T-helper 1 cell (primary cell): ENCODE measurements around the gene CHKA.
A peak's percentile ranks its signal among the peaks of the same experiment; 100 is the strongest.

Source experiments
- DNase-seq, 5 donors: peaks; one replicate each; pipeline ENCODE4 v3.0.0-alpha.2; 2012 to 2020

Gene CHKA

DNA sequence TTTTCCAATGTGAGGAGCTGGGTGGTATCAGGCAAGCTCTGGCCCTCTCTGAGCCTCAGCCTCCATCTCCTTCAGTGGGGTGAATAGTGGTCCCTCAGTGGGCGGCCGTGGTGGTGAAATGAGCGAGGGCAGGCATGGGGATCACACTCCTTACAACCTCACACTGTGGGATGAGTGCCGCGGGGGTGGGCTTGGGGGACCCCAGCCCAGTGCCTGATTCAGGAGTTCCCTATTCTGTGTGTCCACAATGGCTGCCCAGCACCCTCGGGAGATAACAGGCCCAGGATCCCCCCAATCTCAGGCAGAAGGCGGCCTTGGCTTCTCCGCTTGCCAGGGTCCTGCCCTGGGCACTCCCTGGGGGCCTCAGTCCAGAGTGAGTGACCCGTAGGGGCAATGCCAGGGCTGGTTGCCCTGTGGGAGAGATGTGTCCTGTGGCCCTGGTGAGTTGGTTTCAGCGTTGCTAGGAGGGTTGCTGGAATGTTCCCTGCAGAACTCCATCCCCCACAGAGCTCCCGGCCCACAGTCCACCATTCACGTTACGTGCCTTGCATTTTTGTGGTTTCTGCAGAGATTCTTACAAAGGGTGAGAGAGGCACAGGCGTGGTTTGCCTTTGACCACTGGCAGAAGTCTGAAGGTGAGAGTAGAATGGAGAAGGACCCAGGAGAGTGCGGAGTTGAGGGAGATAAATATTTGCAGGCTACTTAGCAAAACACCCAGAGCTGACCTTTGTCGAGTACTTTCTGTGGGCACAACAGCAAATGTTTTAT, 108.2 kb downstream of the CHKA start:
- no peak for DNase-seq

DNA sequence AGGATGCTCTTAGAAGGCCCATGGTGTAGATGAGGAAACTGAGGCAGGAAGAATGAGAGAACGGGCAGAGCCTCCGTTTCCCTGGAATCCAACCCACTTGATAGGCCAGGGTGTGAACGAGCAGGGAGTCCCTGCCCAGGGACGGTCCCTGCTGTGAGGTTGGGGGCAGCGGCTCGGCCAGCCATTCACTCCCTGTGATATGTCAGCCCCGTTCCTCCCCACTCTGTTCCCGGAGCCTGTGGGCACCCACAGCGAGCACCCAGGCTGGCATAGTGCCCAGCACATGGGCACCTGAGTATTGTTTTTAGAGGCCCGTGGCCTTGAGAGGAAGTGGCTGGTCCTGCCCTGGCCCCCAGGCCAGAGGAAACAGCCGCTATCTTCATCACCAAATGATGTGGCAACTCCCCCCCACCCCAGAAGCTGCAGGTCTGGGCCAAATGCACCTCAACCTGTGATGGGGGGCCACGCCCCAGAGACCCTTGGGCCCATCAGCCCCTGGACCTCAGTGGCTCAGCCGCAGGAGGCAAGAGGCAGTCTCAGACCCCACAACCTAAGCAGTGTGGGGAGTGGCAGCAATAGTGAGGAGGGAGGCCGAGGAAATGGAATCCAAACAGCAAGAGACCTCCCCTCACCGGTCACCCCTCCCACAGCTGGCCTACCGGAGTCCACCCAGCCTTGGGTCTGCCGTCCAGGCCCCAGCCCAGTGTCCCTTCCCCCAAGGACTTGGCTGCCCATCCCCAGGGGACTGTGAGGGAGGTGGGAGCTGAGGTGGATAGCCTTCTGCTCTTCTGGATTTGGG, 108.9 kb downstream of the CHKA start:
- DNase-seq = no peak

DNA sequence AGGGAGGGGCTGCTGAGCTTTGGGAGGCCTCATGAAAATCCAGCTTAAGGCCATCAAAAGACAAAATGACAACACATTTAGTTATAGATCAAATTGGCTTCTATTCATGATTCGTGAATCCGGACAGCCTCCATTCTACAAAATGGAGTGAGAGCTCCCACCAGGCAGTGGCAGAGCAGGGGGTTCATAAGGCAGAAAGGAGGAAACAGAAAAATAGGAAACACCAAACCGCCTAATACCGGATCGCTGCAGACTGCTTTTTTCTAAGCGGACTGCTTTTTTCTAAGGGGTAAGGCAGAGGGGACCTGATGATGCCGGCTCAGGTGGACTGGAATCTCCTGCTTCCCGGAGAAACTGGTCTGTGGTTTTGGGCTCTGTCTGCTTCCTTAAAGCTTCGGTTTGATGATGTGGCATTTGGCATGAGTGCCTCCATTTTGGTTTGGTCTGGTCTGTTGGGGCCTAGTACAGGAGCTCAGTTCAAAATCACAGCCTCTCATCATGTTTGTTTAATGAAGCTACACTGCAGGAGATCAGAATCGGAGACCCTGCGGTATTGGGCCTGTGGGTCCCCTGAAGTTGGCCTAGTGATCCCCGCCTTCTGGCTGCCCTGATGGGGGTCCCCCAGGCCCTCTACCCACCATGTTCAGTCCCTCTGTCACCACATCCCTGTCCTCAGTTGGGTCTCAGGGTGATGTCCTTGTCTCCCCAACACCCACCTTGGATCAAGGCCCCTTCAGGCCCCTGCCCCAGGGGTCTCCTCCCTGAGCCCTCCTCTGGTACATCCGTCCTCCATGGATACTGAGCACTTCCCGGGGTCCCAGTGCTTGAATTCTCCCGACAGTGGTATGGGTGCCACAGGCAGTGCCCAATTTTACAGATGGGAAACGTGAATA, 109.9 kb downstream of the CHKA start:
- DNase-seq = no peak

DNA sequence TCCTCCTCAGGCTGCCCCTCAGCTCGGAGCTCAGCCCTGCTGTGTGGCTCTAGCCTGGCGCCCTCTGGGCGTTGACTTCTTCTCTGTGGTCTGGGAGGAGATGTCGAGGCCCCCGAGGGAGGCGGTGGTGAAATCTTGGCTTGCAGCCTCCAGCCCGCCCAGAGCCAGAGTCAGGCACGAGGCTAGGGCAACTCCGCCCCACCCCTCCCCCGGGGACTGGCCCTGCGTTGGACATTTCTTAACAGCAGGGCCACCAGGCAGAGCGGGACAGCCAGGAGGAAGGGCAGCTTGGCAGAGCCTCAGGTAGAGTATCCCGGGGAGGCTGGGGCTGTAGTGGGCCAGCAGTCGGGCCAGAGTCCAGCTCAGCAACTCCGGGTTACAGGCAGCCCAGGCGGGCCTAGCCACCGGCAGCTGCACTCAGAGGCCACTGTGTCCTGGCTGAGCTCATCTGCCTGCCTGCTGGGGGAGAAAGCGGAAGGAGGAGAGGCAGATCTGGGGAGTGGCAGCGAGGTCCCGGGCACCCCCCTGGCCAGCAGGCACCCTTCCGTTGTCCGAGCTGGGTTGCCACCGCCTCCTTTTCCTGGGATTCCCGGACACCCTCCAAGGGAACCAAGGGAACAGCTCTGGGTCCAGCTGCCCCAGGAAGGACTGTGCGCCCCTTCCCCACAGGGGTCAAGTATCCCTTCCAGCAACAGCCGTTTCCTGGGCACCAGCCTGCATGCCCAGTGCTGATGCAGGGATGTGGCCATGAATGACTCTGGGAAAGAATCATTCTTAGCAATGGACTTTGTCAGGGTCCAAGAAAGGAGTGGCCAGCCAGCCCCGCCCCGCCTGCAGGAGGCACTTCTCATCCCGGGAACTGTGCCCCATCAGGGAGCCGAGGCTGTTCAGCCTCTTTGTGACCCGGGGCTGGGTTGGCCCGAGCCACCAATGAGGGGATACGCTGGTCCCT, 110.8 kb downstream of the CHKA start, which contains the start of gene ALDH3B1:
Gene ALDH3B1 (plus strand): TSS at position 238 of the 952 bp plus-strand sequence. CDS start 4,971 bp downstream, outside the sequence.
- DNase-seq = no peak

DNA sequence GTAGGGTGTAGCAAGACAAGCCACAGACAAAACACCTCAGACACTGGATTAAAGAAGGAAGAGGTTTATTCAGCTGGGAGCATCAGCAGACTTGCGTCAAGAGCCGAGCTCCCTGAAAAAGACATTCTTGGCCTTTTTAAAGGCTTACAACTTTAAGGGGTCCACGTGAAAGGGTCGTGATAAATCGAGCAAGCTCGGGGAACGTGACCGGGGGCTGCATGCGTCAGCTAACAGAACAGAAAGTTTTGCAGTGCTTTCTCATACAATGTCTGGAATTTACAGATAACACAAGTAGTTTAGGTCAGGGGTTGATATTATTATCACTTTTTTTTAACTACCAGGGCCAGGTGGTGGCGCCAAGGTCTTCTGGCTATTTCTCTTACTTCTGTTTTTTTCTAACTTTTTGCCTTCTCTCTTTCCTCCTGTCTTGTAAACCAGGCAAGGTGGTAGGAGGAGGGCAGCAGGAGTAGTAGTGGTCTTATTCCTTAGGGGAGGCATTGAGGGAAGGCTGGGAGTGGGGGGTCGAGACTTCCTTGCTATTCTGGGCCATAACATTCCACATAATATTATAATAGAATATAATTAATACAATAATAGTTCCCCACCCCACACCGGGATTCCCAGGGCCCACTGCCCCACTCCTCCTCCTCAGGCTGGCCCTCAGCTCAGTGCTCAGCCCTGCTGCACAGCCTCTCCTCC, 111.6 kb downstream of the CHKA start:
- DNase-seq = no peak

DNA sequence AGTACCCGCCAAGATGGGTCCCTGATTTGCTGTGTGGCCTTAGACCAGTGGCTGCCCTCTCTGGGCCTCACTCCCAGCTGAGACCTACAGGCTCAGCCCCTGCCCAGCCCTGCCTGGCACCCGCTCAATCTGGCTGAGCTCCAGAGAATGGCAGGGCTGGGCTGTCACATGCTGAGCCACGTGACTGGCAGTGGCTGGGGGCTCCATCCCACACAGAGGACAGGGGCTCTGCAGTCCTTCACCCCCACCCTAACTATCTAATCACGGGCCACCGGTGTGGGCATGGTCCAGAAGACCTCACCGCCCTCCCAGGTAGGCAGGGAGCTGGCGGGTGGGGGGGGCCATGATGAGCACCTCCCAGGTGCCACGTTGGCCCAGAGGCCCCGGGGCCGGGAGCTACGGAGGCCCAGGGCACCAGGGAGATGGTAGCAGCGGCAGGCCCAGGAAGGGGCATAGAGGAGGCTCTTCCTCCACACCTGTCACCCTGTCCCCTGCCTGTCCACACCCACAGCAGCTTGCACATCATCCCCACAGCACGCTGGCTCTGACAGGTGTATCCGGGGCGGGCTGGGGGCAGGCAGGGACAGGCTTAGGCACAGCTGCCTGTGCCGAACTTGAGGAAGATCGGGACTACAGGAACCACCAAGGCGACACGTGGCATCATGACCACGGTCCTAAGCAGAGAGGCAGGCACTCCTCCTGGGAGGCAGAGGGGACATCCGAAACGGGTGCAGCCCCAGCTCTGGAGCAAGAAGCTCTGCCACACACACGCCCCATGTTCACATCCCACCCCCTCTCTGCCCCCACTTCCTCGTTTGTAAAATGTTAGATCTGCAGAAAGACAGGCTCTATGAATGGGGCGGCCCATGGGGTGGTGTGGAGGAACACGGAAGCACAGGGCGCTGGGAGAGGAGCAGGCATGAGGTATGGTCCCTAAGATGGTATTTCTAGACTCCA, 112.5 kb downstream of the CHKA start:
- no peak for DNase-seq

DNA sequence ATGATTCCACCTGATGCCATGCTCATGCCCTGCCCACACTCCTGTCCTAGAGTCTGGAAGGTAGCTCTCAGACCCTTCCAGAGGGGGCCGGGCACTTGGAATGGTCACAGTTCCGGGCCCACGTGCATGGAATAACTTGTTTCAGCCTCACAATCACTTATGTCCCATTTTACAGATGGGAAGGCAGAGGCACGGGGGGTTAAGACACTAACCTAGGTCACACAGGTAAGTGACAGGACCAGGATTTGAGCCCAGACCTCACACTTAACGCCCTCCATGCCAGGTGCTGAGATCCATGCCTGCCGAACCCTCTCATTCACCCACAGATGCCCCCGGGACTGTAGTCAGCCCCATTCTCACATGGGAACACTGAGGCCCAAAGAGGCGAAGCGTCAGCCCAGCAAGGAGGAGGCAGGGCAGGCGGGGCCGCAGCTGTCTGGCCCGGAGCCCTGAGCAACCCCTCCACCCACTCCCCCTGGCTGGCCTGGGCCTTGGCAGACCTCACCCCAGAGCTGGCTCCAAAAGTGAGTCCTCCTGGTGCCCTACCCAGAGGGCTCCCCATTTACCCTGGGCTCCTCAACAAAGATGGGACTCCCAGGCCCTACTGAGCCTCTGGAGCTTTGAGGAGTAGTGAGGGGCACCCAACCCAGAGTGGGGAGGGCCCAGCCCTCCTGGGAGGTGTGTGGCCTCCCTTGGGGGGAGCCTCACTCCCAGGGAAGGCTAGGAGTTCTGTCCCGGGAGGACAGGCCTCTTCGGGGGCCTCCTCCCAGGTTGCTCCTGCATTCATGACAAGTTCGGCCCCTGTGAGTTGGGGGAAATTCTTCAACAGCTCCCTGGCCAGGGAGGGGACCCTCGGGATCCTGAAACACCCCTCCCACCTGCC, 113.4 kb downstream of the CHKA start:
- no peak for DNase-seq

DNA sequence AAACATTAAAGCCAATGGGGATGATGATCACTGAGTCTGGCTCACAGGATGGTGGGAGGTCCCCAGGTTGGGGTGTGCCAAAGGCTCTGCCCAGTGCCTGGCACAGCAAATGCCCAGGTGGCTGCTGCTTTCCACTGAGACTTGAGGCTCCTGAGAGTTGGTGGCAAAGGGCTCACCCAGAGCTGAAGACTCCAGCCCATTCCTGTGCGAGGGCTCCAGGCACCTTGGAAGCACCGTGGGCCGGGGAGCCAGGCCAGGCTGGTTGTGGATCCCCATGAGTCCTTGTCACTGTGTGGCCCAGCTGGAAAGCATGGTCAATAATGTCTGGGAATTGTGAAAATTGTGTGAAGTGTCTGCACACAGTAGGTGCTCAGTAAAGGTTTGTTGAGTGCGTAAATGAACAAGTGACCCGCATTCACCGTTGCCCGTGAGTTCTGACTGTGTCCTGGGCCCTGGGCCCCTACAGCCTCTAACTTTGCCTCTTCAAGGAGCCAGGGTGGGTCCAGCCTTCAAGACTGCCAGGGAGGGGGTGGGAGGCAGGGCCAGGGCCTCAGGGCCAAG, 114.5 kb downstream of the CHKA start:
- DNase-seq = no peak

DNA sequence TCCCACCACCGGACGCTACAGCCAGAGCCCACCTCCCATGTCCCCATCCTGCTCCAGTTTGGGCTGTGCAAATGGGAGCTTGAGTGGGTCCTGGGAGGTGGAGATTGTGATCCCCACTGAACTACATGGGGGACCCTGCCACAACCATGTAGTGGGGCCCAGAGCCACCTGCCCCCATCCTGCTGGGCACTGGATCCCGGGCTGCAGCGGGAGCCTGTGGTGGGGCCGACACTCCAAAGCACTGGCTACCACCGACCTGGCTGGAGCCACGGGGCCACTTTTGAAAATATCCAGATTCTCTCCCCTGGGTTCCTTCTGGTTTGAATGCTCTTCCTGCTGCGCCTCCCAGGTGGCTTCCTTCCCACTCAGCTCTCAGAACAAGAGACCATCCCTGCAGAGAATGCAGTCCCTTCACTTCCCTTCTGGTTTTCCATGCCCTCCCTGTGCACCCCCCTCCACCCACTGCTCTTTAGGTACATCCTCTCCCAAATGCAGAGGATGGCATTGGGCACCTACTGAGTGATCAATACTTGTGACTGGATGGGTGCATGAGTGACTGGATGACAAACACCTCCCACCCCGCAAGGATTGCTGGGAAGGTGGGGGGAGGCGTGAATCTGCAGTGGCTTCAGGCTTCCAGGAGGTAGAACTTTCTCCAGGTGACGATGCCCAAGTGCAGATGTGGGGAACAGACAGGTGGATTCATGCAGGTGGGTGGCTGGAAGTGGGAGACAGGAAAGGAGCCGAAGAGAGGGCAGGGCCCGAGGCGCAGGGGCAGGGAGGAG, 116.4 kb downstream of the CHKA start:
- DNase-seq = no peak

DNA sequence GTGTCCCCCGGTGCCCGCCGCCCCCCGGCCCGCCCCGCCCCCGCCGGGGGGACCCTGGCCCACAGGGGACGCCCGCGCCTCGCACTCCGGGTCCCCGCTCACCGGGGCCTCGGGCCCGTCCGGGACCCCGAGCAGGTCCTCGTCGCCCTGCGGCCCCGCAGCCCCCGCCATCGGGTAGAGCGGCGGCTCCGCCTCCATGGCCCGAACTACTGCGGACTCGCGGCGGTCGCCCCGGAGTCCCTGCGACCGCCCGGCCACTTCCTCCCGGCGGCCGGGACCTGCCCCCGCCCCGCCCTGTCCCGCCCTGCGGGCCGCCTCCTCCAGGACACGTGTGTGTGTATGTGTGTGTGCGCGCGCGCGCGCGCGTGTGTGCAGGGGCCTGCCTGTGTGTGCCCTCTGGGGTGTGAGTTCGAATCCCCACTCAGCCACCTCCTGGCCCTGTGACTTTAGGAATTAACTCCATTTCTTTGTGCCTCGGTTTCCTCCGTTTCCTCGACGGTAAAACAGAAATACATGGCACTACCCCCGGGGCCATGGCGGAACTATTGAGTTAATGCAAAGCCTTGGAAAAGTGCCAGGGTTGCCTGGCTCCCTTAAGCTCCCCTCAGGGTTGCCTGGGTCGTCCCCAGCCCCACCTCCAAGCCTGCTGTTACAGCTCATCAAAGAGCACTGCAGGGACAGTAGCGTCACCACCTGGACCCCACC, 117.2 kb downstream of the CHKA start, which contains the start of gene UNC93B1:
Gene UNC93B1 (minus strand): TSS at position 252 of the 705 bp plus-strand sequence. CDS start 54 bp downstream, at position 198.
- DNase-seq = peak; percentile 57 to 86 (median 60)

DNA sequence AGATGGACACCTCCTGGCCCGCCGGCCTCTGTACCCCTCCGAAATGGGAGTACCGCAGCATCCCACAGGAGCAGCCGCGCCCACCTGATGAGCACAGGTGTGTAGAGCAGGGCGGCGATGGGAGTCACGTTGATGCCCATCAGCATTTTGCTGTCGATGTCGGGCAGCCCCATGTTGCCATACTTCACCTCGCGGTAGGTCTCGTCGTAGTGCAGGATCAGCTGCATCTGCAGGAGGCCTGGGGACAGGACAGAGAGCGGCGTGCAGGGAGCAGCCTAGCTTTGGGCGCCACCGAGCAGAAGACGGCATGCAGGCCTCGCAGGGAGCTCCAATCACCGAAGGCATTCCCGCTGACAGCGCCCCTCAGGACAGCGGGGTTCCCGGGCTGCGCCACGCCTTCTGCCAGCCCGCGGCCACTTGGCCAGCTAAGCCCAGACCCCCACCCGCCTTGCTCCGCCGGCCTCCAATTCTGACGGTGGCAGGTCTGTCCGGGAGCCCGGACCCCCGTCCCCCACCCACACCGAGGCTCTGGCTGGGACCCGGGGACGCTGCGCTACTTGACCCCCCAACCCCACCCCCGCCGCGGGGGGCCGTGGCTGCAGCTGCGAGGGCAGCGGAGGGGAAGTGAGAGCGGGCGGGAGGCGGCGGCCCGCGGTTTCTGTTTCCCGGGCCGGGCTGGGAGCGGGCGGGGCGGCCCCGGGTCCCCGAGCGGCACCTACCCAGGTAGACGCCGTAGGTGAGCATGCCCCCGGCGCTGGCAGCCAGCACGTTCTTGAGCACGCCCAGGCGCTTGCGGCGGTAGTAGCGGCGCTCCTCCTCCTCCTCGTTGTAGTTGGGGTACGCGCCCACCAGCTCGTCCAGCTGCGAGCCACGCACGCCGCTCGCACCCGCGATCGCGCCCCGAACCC, 118.0 kb downstream of the CHKA start:
- peak in 4 of 5 donors; percentile 33 to 55 (median 47) for DNase-seq
